Stimulated activated naive CD8-positive, alpha-beta T cell treated with anti-CD3 and anti-CD28 coated beads, Interleukin-15, Interleukin-2, amounts not matched to agents 100 U/mL and 50 U/mL, for 24 hours (primary cell): ENCODE data around the gene GGA3.

Experiments used
- ATAC-seq: fragments of 150-1000 bp; cut with Tn5 transposase; one replicate; pipeline ENCODE4 v1.10.0; 2021
- DNase-seq: peaks from one replicate; pipeline ENCODE4 v3.0.0; 2021

The GGA3 gene

DNA sequence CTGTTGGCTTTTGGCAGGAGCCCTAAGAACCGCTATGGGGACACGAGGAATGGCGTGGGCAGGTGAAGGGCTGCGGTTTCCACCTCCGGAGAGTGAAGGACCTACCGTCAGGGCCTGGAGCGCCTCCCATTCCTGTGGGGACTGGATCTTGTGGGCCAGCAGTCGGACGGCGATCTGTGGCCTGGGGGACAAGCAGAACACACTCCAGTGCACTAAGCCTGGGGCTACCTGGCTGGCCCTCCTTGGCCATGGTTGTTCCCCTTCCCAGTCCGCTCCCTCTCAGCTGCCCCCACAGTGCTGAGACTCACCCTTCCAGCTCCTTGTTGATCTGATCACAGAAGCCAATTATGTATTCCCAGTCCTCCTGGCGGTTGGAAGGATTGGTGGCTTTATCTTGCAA is 15.0 kb downstream of the GGA3 start:
- no peak for ATAC-seq
- DNase-seq: no peak

DNA sequence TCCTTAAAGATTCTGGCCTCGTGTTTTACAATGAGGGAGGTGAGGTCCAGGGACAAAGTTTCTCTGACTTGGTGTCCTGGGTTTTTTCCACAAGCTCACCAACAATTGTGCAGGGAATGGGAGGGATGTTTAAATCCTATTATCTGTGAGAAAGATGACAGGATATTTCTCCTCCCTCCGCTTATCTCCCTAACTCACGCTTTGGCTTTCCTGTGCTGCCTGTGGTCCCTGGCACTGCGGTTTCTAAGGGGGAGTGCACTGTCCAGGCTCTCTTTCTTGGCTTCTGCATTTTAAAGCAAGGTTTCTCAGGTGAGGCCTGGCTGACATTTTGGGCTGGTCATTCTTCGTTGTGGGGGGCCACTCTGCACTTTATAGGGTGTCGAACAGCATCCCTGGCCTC is 16.4 kb downstream of the GGA3 start:
- no peak for DNase-seq
- ATAC-seq: no peak

DNA sequence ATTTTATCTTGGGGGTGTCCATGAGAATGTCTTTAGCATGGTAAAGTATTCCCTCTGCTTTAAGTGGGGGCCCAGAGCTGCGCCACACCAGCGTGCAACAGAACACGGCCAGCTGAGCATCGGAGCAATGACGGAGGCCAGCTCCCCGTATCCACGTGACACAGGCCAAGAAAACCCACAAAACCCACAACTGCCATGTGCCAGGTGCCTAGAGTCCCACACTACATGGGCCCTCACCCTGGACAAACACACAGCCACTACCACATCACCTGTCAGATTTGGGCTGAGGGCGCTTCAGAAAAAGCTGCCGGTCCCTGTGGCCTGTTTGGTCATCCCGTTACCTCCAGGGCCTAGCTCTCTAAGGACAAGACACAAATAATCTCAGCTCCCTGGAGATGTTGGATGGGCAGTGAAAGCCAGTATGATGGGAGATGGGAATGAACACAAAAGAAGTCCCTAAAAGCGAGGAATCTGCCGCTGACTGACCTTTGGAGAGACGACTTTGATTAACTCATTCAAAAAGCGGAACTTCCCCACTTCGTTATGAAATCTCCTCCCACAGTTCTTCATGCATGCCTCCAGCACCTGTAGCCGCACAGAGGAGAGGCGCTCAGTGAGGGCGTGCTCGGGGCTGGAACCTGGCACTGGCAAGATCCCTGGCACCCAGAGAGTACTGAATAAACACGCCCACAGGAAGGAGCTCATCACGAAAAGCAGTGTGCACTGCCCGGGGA is 17.1 kb downstream of the GGA3 start:
- DNase-seq (no peak), ATAC-seq (peak; percentile 19)

DNA sequence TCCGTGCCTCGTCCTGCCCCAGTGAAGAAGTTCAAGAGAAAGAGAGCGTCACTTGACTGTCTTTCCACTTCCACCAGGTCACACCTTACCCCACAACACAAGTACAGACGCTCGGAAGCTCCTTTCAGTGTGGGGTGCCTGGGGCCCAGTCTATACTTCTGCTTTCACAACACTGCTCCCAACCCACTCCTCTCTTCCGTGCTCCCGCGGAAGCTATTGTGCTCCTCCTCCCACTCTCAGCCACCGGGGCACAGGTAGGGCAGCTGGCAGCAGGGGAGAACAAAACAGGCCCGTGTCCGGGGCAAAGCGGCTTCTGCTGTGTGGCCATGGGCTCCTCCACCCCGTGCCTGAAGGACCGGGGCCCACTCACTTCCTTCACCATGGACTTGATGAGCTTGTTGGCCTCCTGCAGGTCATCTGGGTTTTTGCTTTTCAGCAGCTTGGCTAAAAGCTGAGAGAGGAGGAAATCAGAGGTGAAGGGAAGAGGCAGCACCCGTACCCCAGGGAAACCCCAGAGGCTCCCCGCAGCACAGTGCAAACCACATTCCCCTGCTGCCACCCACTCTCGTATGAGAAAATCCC is 18.9 kb downstream of the GGA3 start:
- peak; percentile 16 for ATAC-seq
- DNase-seq: no peak

DNA sequence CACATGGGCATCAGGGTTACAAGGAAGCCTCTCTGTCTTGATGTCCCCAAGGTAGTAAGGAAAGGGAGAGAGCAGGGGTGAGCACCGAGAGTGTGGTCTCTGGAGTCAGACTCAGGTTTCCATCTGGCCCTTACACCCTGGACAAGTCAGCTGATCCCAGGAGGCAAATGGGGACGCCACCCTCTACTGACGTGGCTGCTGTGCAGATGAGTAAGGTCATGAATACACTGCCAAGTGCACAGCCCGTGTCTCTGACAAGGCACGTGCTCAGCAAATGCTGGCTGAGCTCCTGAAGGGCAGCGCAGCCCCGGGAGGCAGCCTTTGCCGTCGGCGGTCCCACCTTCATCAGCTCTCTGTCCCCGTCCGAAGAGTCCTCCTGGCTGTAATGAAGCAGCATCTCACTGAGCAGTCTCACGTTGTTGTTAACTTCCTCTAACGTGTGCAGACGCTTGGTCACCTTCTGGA is 19.4 kb downstream of the GGA3 start:
- ATAC-seq (no peak), DNase-seq (no peak)

DNA sequence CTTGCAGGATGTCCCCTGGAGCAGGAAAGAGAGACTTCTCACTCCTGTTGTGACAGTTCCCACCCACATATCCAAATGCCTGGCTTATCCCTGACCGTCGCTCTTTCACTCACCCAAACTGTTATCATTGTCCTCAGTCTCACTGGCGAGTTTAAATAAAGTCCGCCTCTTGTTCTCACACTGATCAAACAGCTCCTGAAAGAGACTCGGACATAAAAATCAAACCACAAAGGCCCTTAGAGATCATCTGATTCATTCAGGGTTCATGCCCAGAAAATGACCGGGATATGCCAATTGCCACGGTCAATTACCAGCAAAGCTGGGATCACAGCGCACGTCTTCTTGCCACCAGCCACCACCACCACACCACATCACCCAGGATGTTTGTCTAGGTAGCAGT is 19.9 kb downstream of the GGA3 start:
- ATAC-seq: no peak
- no peak for DNase-seq

DNA sequence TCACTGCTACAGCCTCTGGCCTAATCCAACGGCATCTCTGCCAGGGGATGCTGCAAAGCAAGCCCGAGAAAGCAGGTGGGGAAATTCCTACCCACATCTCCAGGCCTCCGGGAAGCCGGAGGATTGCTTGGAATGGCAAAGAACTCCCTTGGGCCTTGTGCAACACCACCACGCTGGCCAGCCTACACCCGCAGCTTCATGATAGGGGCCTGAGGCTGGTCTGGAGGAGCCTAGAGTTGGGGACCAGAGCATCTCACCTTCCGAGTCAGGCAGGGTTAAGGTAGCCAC is 20.3 kb downstream of the GGA3 start:
- ATAC-seq (no peak), DNase-seq (no peak)

DNA sequence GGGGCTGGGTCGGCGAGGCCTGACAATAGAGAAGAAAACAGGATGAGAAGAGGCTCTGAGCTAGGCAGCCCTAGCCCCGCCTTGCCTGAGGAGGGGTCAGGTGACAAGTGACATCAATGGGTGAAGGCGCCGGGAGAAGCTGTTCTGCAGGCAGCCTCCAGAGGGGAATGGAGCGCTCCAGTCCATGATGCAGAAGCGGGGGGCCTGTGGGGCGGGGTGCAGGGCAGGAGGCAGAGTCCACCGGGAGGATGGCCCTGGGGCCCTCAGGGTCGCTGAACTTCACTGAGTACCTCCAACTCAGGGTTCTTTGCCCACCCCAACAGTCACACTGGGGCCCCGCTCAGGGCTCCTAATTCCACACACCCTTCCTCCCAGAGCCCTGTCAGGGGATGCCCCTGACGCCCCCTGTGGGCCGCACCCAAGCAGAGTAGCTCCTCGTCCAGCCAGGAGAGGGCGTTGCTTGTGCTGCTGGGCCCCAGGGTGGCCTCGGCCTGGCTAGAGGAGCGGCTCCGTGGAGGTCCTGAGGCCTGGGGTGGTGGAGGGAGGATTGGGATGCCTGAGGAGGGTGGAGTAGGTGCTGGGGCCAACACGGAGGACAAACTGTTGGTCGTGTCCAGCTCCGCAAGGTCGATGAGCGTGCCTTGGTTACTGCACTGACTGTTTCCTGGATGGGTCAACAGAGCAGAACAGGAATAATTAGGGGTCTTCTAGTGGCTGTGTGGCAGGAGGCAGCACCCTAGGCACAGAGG is 20.8 kb downstream of the GGA3 start:
- ATAC-seq: peak; percentile 38
- DNase-seq: peak; percentile 66

DNA sequence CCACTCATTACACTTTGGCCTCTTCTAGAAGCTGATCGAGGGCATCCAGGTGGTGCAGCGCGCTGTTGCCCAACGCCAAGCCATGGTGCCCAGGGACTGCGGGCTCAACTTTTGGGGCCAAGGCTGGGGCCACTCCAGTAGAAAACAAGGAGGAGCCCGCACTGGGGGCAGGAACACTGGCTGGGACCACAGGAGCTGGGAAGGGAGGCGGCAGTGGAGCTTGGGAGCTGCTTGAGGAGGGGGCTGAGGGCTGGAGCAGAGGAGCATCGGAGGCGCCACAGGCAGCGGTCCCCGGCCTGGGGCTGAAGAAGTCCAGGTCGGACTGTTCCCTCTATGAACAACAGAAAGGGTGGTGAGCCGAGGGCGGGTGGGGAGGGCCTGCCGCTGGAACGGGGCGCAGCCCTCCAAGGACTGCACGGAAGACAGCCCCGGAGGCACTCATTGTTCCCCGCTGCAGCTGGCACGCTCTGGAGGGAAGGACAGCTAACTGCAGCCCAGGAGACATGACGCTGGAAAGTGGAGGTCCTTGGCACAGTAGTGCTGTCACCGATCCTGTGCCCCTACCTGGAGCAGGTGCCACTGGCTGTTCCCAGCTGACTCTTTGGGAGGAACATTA is 21.5 kb downstream of the GGA3 start:
- peak; percentile 1 for ATAC-seq
- no peak for DNase-seq

DNA sequence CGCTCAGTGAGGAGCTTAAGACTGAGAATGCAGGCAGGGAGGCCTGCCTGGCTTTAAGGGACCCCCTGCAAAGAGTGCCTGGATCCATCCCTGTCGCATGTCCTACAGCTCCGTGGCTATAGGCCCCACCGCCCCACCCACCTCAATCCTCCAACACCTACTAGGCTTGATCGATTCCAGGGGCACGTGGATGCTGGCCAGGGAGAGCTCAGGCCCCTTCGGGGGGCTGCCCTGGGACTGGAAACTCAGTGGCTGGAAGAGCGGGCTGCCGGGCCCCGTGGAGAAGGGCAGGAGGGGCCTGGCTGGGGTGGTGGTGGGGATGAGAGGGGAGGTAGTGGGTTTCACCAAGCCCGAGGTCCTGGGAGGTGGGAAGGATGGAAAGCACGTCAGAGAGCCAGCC is 22.2 kb downstream of the GGA3 start:
- ATAC-seq (no peak), DNase-seq (no peak)

DNA sequence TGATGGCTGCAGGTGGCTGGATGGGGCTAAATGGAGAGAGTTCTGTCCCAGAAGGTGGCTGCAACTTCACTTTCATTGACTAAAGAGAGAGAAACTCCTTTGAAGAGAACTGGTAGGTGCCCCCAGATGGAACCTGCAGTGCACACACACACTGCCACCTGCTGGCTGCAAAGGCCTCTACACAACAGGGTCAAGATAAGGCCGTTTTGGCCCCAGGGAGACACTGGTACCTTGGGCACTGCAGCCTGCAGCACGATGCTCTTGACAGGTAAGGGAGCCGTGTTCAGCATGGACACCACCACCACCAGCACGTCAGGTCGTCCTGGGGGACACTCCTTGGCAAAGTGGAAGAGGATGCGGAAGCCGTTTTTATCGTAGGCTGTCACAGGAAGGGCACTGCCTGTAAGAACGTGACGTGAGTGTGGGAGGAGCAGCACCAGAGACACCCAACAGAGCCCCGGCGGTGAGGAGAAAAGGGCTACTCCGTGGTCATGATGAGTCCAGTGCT is 22.7 kb downstream of the GGA3 start:
- ATAC-seq (peak; percentile 58), DNase-seq (peak; percentile 69)

DNA sequence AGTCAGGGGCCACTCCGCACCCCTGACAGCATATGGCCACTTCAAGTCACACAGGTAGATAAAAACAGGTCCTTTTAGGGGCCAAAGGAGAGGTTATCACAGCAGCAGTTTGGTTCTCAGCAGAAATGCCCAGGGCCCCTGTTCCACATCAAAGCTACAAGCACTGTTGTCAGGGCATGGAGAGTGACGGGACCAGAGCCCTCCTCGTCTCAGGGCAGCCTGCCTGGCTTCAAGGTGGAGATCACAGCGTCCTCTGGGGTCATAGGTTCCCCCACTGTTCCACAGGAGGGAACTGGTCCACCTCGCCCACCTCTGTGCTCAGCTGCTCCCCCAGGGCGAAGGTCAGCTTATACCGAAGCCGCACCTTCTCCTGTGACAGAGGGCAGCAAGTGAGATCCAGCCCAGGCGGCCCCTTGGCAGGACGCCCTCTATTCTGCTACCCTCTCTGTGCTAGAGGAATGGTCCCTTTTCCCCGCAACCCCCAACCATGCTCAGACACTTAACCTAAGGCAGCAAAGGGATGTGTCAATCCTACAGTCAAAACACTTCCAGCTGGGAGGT is 23.3 kb downstream of the GGA3 start:
- ATAC-seq: no peak
- DNase-seq: no peak

DNA sequence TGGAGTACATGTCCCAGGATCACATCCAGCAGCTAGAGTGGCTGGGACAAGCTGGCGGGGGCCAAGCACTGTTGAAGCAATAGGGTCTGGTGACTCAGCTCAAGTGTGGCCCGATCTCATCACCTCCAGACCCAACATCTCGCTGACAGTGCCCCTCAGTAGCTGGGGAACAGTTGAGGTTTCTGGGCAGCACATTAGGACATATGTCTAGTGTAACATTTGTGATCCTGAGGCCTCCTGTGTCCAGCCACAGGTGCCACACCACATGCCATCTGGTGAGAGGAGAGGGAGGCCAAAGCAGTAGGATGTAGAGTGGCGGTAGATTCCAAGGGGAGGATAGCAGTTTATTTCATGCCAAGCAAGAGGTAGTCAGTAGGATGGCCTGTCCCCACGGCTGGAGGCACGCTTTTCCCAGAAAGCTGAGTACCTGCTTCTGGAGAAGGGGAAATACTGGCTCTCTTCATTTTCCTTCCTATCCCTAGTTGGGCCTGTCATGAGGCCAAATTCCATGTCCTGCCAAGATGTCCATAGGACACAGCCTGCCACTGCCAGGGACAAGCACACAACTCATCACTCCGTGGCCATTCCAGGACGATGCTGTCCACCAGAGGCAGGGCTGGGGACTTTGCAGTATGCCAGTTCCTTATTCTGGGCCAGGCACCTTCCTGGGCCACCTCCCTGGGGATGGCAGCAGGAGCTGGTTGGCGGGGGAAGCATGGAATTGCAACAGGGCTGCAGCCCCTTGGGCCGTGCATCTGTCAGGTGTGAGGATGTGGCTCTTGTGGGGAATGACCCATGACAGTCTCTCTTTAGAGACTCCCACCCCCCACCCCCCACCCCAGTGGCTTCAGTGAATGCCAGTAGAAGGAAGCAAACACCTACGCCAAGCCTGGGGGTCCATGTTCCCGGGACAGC is 24.0 kb downstream of the GGA3 start:
- DNase-seq (no peak), ATAC-seq (no peak)

DNA sequence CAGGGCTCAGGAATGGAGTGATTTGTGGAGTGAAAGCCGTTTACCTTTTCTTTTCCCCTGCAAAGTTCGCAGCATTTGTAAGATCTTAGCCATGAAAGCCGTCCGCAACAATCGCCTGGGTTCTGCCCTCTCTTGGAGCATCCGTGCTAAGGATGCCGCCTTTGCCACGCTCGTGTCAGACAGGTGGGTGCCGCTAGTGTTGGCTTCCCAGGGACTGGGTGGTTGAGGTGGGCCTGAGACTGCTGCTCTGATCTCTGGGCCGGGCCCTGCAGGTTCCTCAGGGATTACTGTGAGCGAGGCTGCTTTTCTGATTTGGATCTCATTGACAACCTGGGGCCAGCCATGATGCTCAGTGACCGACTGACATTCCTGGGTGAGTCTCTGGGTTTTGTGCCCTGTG is 28.6 kb downstream of the GGA3 start:
- no peak for ATAC-seq

DNA sequence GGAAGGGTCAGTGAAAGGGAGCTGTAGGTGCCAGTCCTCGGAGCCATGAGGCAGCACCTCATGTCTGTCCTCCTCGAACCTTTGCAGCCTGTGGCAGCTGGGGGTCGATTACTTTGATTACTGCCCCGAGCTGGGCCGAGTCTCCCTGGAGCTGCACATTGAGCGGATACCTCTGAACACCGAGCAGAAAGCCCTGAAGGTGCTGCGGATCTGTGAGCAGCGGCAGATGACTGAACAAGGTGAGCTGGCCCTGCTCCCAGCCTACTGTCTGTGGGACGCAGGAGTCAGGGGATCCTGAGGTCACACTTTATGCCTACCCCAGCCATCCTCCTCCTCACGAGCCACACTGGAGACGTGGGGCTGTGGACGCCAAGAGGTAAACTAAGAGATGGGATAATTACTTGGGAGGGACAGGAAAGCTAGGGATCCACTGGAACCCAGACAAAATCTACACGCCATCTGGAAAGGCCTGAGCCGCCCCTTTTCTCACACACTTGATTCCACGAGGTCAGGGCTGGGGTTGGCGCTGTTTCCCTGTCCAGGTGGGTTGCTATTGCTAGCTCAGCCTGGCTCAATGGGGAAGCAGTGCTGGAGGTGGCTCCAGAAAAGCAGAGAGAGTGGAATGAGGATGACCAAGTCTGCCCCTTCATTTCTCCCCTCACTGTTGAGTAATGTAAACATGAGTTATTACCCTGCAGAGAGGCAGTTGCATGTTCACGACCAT is 29.5 kb downstream of the GGA3 start:
- ATAC-seq (no peak), DNase-seq (no peak)

More for the DNA sequence above, 28.6 kb downstream of the GGA3 start:
- no peak for DNase-seq

DNA sequence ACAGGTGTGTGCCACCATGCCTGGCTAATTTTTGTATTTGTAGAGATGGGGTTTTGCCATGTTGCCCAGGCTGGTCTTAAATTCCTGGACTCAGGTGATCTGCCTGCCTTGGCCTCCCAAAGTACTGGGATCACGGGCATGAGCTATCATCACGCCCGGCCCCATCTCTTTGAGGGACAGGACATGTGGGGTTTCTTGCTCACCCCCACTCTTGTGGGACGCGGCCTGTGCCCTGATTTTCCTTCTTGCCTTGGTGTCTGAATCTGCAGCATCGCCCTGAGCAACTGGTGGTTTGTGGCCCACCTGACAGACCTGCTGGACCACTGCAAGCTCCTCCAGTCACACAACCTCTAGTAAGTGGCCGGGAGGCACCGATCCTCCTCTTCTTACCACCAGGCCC is 30.3 kb downstream of the GGA3 start:
- DNase-seq (no peak), ATAC-seq (no peak)

DNA sequence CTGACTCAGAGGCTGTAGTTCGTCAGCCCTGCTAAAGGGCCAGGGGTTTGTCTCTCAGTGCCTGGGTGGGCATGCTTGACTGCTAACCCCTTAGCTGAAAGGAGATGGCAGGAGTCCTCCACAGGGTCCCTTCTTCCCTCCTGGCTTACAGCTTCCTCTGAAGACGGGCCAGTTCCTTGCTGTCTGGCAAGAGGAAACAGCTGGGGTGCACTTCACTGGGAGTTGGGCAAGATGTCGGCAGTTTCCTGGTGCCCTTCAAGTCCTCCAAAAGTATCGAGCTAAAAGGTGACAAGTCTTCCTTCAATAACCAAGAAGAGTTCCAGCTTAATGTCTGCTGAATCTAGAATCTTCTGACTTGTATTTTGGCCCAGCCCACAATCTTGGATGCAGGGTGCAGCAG is 32.6 kb downstream of the GGA3 start:
- DNase-seq (no peak), ATAC-seq (no peak)

DNA sequence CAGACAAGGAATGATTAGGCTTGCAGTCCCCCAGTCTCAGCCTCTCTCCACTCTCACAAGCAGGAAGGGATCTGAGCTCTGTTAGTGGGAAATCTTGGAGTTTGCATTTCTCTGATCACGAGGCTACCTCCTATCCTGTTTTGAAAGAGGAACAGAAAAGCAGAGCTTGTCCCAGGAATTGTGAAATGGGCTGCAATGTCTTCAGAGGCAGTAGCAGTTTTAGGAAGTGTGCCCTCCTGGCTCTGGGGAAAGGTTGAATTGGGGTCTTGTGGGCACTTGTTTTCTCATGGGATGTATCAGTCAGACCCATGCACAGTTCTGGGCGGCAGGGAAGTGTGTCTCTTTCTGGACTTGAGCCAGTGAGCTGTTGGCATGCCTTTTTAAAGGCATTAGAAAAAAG is 33.1 kb downstream of the GGA3 start:
- ATAC-seq (no peak), DNase-seq (no peak)

DNA sequence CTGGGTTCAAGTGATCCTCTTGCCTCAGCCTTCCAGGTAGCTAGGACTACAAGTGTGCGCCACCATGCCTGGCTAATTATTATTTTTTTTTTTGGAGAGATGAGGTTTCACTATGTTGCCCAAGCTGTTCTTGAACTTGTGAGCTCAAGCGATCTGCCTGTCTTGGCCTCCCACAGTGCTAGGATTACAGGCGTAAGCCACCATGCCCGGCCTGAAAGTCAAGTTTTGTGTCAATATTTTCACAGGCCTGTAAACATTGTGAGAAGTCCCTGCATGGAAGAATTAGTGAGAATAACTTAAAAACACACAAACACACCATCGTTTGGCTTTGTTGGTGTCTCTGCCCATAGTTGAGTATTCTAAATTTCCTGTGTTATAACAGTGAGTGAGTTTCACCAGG is 33.7 kb downstream of the GGA3 start:
- ATAC-seq (no peak), DNase-seq (no peak)

DNA sequence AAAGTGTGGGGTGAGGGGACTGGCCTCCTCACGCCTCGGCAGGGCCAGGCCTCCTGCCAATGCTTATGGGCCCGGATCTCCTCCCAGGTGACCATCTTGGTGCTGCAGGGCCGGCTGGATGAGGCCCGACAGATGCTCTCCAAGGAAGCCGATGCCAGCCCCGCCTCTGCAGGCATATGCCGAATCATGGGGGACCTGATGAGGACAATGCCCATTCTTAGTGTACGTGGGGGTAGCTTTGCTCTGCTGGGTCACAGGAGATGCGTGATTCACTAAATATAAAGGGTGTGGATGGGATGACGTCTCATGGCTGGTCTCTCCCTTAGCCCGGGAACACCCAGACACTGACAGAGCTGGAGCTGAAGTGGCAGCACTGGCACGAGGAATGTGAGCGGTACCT is 36.4 kb downstream of the GGA3 start:
- ATAC-seq (no peak), DNase-seq (no peak)

DNA sequence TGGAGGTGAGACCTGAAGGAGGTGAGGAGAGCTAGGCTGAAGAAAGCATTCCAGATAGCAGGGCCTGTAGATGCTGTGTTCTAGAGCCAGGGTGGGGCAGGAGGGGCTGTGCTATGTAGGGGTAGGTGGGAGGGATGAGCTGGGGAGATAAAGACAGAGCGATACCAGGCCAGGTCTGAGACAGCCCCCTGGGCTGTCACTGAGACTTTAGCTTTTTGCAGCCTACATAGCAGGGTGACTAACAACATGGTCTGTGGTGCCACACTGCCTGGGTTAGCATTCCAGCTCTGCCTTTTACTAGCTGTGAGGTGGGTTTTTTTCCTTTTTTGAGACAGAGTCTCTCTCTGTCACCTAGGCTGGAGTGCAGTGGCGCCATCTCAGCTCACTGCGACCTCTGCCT is 41.6 kb downstream of the GGA3 start:
- ATAC-seq (no peak), DNase-seq (no peak)
